Measurements from ENCODE around the gene BABAM1.
A peak's percentile ranks its signal among the peaks of the same experiment; 100 is the strongest.

BABAM1 gene

GRCh38 chr19:17306285-17306714 is 39.1 kb downstream of the BABAM1 start:
- peak overlapping the region; percentile 85 for H3K4me3 Mint-ChIP-seq
- H3K9me3 Mint-ChIP-seq, result no peaks in the 10 kb centered on the region
- H3K4me1 Mint-ChIP-seq (ENCODE audit: low read depth), result peaks cover 65% of the 10 kb centered on the region
- H3K27me3 Mint-ChIP-seq, result no peaks in the 10 kb centered on the region
- peaks cover 40% of the 10 kb centered on the region for H3K36me3 Mint-ChIP-seq (ENCODE audit: low read depth)
- H3K27ac Mint-ChIP-seq, result peak overlapping the region; percentile 92
- intact Hi-C loops (cut with micrococcal nuclease), result no loop called here

GRCh38 chr19:17307876-17308377 is 40.7 kb downstream of the BABAM1 start:
- no peak overlapping the region for H3K4me3 Mint-ChIP-seq
- H3K36me3 Mint-ChIP-seq (ENCODE audit: low read depth), result peaks cover 51% of the 10 kb centered on the region
- no peaks in the 10 kb centered on the region for H3K9me3 Mint-ChIP-seq
- no peaks in the 10 kb centered on the region for H3K27me3 Mint-ChIP-seq
- H3K4me1 Mint-ChIP-seq (ENCODE audit: low read depth), result peaks cover 65% of the 10 kb centered on the region
- H3K27ac Mint-ChIP-seq, result no peak overlapping the region
- intact Hi-C loops (cut with micrococcal nuclease), result no loop called here

- H3K27me3 Mint-ChIP-seq, result no peaks in the 10 kb centered on the region
- peaks cover 57% of the 10 kb centered on the region for H3K4me1 Mint-ChIP-seq (ENCODE audit: low read depth)
- peak within 1 kb of the TSS; percentile 99 for H3K4me3 Mint-ChIP-seq
Observed at GRCh38 chr19:17309198-17309964, 42.1 kb downstream of the BABAM1 start, which contains the start of gene DDA1. Gene DDA1 (plus strand): TSS chr19:17309563. CDS start chr19:17309655, 92 bp downstream.

GRCh38 chr19:17309965-17310461 is 42.8 kb downstream of the BABAM1 start:
- Mint-ChIP-seq H3K4me1 (ENCODE audit: low read depth) (peaks cover 50% of the 10 kb centered on the region), H3K27me3 (no peaks in the 10 kb centered on the region), H3K9me3 (no peaks in the 10 kb centered on the region), H3K36me3 (ENCODE audit: low read depth) (peaks cover 72% of the 10 kb centered on the region), H3K27ac (peak overlapping the region; percentile 89), H3K4me3 (peak overlapping the region; percentile 99)
- intact Hi-C loops (cut with micrococcal nuclease), result loop anchor here (1.0 kb wide), 1 partner anchor 27 kb away; the partner anchor contains the start of gene GTPBP3

More at GRCh38 chr19:17309198-17309964, 42.1 kb downstream of the BABAM1 start, which contains the start of gene DDA1:
- intact Hi-C loops (cut with micrococcal nuclease), result loop anchor here (1.0 kb wide), 1 partner anchor 28 kb away; the partner anchor contains the start of gene GTPBP3
- Mint-ChIP-seq H3K9me3 (no peaks in the 10 kb centered on the region), H3K36me3 (ENCODE audit: low read depth) (peaks cover 66% of the 10 kb centered on the region), H3K27ac (peak within 1 kb of the TSS; percentile 89)

- peaks cover 75% of the 10 kb centered on the region for H3K36me3 Mint-ChIP-seq (ENCODE audit: low read depth)
- no peaks in the 10 kb centered on the region for H3K9me3 Mint-ChIP-seq
- H3K4me1 Mint-ChIP-seq (ENCODE audit: low read depth), result peaks cover 49% of the 10 kb centered on the region
- intact Hi-C loops (cut with micrococcal nuclease), result no loop called here
- H3K27ac Mint-ChIP-seq, result no peak overlapping the region
- H3K27me3 Mint-ChIP-seq, result no peaks in the 10 kb centered on the region
- no peak overlapping the region for H3K4me3 Mint-ChIP-seq
Observed at GRCh38 chr19:17311455-17312188, 44.4 kb downstream of the BABAM1 start.

- peaks cover 48% of the 10 kb centered on the region for H3K4me1 Mint-ChIP-seq (ENCODE audit: low read depth)
- H3K36me3 Mint-ChIP-seq (ENCODE audit: low read depth), result peaks cover 77% of the 10 kb centered on the region
- H3K27me3 Mint-ChIP-seq, result no peaks in the 10 kb centered on the region
- H3K9me3 Mint-ChIP-seq, result no peaks in the 10 kb centered on the region
- intact Hi-C loops (cut with micrococcal nuclease), result no loop called here
- no peak overlapping the region for H3K4me3 Mint-ChIP-seq
- no peak overlapping the region for H3K27ac Mint-ChIP-seq
Observed at GRCh38 chr19:17312189-17313113, 45.2 kb downstream of the BABAM1 start.

GRCh38 chr19:17314007-17314593 is 46.9 kb downstream of the BABAM1 start:
- H3K27ac Mint-ChIP-seq, result no peak overlapping the region
- intact Hi-C loops (cut with micrococcal nuclease), result no loop called here
- H3K9me3 Mint-ChIP-seq, result no peaks in the 10 kb centered on the region
- peaks cover 45% of the 10 kb centered on the region for H3K4me1 Mint-ChIP-seq (ENCODE audit: low read depth)
- H3K27me3 Mint-ChIP-seq, result no peaks in the 10 kb centered on the region
- H3K4me3 Mint-ChIP-seq, result no peak overlapping the region
- peaks cover 90% of the 10 kb centered on the region for H3K36me3 Mint-ChIP-seq (ENCODE audit: low read depth)

- Mint-ChIP-seq H3K36me3 (ENCODE audit: low read depth) (peaks cover 84% of the 10 kb centered on the region), H3K27ac (no peak overlapping the region), H3K27me3 (peaks cover 8% of the 10 kb centered on the region), H3K9me3 (no peaks in the 10 kb centered on the region), H3K4me1 (ENCODE audit: low read depth) (peaks cover 32% of the 10 kb centered on the region), H3K4me3 (no peak overlapping the region)
- intact Hi-C loops (cut with micrococcal nuclease), result no loop called here
Observed at GRCh38 chr19:17318966-17319365, 51.7 kb downstream of the BABAM1 start.

- Mint-ChIP-seq H3K36me3 (ENCODE audit: low read depth) (peaks cover 82% of the 10 kb centered on the region), H3K4me3 (no peak overlapping the region), H3K4me1 (ENCODE audit: low read depth) (peaks cover 32% of the 10 kb centered on the region), H3K27ac (no peak overlapping the region), H3K27me3 (peaks cover 8% of the 10 kb centered on the region), H3K9me3 (no peaks in the 10 kb centered on the region)
- intact Hi-C loops (cut with micrococcal nuclease), result no loop called here
Observed at GRCh38 chr19:17319473-17320238, 52.4 kb downstream of the BABAM1 start.

GRCh38 chr19:17320435-17320834 is 53.2 kb downstream of the BABAM1 start:
- intact Hi-C loops (cut with micrococcal nuclease), result no loop called here
- Mint-ChIP-seq H3K36me3 (ENCODE audit: low read depth) (peaks cover 85% of the 10 kb centered on the region), H3K27ac (no peak overlapping the region), H3K27me3 (peaks cover 8% of the 10 kb centered on the region), H3K9me3 (no peaks in the 10 kb centered on the region), H3K4me1 (ENCODE audit: low read depth) (peaks cover 32% of the 10 kb centered on the region), H3K4me3 (no peak overlapping the region)

- Mint-ChIP-seq H3K27ac (peak overlapping the region; percentile 18), H3K4me3 (no peak overlapping the region), H3K36me3 (ENCODE audit: low read depth) (peaks cover 85% of the 10 kb centered on the region), H3K27me3 (peaks cover 8% of the 10 kb centered on the region), H3K4me1 (ENCODE audit: low read depth) (peaks cover 25% of the 10 kb centered on the region), H3K9me3 (no peaks in the 10 kb centered on the region)
- intact Hi-C loops (cut with micrococcal nuclease), result no loop called here
Observed at GRCh38 chr19:17321655-17322489, 54.6 kb downstream of the BABAM1 start.

GRCh38 chr19:17322854-17323253 is 55.6 kb downstream of the BABAM1 start:
- Mint-ChIP-seq H3K4me1 (ENCODE audit: low read depth) (peaks cover 18% of the 10 kb centered on the region), H3K4me3 (peak overlapping the region; percentile 52), H3K36me3 (ENCODE audit: low read depth) (peaks cover 88% of the 10 kb centered on the region), H3K27me3 (peaks cover 12% of the 10 kb centered on the region), H3K27ac (peak overlapping the region; percentile 18), H3K9me3 (no peaks in the 10 kb centered on the region)
- intact Hi-C loops (cut with micrococcal nuclease), result no loop called here

All from dendritic cell treated with granulocyte-macrophage colony-stimulating factor and Interleukin-4, amounts not matched to agents 40 ng/mL and 50 ng/mL, for 4 days (primary cell).